KG1 (cell line): Measurements from ENCODE around the gene CCNL1.
A peak's percentile ranks its signal among the peaks of the same experiment; 100 is the strongest.
"Not testable (repeated sequence)": the region's sequence is repeated elsewhere in the genome, so short reads cannot be mapped to it uniquely, and the experiment has no call there.

ENCODE experiments used
- DNase-seq: peaks from one replicate; lab custom pipeline; 2025; lab: John Stamatoyannopoulos, UW

CCNL1 gene

DNA sequence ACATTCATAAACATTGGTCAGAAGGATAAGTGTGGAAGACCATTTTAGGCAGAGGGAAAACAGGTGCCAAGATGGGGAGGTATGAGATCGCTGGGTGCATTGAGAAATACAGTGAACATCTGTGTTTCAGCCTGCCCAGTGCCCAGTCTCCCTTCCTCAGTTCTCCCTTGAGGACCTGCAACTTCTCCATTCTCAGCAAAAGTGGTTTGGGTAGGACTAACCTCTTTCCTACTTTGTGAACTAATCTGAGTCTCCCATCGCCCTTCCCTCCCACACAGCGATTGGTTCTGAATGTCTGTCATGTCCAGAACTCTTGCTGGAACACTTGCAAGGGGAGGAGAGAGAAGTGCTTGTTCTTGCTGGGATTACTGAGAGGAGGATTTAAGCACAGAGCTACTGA, 10.9 kb upstream of the CCNL1 start:
- DNase-seq: no peak

DNA sequence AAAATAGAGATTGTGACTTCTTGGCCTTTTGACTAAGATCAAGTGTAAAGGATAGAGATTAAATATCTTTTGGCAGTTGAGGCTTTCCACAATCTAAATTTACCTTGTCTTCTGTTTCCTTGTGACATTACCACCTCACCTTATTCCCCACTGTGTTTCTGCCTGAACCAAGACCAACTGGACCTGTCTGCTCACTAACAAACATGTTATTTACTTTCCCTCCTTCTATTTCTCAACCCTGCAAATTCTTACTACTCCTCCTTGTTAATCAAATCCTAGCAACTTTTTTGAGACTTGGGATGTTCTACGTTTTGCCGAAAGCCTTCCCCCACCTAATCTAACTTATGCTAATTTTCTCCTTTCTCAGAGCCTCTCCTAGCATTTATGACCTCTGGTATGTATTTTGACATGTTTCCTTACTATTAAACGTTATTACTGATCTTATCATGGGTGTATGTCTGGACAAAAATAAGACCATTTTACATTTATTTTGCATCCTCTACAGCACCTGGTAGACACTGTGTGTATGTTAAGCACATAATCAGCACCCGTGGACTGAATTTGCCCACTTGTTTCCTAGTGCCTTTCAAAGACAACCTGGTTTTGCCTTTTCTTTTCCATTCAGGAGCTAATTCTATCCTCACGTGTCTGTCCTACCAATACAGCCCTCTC, 7.6 kb upstream of the CCNL1 start:
- DNase-seq: no peak

DNA sequence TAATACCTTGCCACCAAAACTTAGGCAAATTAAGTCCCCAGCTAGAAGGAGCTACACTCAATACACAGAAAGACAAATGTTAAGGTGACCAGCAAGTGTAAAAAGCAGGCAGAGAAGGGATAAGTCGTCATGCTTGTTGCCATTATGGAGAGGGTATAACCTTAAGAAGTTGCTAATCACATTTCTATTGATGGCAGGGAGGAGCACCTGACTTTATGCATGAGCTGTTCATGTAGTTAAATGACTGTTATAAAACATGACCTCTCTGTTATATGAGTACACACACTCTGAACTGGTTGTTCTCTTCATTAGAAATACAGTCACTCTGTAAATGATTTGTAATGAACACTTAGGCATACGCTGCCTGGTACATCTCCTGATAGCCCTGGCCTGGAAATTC, 6.6 kb upstream of the CCNL1 start:
- DNase-seq: no peak

DNA sequence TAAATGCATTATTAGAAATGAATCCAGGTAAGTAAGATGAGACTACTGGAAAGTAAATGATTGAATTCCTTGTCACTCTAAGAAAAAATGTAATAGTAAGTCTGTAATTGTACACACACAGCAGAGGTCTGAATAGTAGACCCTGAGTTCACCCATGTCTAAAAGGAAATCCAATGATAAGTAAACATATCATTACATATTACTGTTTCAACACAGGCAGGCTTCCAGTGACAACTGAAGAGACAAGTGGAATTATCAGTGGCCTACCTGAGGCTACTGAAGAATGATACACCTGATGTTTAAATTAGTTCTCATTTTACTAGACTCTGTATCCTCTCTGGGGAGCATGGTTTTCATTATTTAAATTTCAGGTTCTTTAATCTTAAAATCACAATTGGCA, 6.2 kb upstream of the CCNL1 start:
- DNase-seq: no peak

DNA sequence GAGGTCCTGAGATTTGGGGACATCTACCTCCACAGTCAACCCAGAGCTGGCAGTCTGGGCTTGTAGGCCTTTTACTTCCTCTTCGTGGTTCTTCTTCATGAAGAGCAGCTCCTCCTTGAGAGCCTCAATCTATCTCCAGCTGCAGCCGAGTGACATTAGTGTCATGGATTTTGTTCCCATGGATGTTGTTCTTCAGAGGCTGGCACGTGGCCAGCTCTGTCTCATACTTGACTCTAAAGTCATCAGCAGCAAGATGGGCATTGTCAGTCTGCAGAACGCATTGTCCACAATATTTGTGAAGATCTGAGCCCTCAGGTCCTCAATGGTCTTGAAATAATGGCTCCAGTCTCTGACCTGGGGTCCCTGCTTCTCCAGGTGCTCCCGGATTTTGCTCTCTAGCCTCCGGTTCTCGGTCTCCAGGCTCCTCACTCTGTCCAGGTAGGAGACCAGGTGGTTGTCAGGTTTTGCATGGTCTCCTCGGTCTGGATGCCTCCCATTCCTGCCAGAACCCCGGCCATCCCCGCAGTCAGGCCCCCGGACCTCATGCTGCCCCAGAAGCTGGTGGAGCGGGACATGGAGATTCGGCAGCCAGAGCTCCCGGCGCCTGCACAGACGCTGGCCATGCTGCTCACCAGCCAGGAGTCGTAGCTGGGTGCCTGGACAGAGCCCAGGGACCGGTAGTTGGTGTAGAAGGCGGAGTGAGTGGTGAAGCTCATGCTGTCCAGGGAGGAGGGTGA, 3.4 kb upstream of the CCNL1 start:
- DNase-seq: no peak

DNA sequence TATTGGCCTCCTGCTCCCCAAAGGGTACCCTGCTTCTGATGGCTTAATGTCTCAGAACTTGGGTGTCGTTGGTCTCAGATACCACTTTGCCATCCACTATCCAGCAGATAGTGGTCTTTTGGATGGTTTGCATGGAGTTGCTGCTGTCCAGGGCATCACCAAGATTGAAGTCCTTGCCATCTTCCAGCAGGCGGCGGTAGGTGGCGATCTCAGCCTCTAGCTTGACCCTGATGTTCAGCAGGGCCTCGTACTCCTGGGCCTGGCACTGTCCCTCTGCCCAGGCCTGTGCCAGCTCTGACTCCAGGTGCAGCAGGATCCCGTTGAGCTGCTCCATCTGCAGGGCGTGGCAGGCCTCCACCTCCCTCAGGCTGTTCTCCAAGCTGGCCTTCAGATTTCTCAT, 2.7 kb upstream of the CCNL1 start:
- not testable (repeated sequence) for DNase-seq

DNA sequence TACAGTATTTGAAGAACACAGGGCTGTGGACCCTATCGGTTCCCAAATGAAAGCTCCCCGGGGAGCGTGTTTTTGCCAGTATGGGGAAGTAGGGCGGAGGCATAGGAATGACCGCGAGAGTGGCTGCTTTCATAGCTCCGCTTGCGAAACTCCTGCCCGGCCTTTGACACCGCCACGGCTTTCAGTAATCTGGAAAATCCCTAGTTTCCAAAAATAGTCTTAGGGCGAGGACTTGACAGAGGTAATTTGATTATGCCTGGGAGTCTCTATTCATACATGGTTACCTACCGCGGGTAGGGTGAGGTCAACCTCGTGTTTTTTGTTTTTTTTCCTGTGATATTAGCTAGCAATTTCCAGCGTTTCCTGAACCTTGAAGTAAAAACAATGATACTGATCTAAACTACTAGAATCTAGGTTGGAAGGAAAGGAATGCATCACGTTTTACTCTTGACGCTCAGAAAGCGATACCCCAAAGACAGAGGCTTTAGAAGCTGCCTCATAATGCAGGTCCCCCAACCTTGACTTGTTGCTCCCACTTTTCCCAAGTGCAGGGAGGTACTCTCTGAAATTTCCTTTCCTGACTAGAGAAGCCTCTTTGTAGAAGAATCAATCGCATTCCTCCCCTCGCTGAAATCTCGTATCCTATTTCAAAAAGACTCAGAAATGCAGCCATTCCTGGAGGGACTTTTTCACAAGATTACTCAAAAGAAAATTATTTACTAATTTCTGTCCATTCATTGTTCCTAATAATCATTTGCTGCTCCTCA, 894 bp upstream of the CCNL1 start:
- DNase-seq: peak; percentile 76

DNA sequence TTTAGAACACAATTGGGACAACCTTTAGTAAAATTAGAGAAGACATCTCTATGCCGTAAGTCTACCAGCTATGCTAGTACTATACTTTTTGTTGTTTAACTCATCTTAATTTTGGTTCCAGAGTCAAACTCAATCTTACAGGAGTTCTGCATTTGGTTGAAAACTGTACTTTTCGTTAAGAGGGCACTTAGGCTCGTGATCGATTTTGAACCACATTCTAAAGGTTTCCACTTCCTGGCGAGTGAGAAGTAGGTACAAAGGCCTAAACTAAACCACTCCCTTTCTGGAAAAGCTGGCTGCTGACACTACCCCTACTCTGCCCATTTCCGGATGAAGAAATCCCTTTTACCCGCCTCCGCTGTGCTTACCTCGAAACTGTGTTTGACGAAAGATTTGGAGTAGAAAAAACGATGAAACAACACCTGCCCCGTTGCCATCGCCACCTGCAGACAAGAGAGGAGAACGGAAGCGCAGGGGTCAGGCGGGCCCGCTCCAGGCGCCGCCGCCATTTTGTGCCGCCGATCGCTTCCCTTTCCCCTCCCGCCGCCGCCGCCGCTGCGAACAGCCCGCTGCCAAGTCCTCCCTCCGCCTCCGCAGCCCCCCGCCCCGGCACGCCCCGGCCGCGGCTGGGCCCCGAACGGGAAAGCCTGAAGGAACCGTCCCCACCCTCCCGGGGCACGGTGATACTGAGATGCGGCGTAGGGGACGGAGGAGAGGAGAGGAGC, 748 bp downstream of the CCNL1 start:
- no peak for DNase-seq

DNA sequence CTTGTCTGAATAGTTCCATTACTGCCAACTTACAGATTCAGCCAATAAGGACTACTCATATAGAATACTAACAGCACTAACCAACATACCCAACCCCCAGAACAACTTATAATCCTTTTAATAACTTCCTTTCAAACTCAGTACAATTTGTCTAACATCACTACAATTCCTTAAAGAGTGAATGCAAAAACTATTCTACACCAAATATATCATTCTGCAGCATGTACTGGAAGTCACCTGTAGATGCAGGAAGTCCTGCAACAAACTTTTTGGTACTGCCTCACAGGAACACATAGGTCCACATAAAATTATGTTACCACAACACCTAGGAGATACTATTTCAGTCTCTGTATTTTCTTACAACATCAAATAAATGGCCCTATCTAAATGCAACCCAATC, 2.1 kb downstream of the CCNL1 start:
- DNase-seq: no peak

DNA sequence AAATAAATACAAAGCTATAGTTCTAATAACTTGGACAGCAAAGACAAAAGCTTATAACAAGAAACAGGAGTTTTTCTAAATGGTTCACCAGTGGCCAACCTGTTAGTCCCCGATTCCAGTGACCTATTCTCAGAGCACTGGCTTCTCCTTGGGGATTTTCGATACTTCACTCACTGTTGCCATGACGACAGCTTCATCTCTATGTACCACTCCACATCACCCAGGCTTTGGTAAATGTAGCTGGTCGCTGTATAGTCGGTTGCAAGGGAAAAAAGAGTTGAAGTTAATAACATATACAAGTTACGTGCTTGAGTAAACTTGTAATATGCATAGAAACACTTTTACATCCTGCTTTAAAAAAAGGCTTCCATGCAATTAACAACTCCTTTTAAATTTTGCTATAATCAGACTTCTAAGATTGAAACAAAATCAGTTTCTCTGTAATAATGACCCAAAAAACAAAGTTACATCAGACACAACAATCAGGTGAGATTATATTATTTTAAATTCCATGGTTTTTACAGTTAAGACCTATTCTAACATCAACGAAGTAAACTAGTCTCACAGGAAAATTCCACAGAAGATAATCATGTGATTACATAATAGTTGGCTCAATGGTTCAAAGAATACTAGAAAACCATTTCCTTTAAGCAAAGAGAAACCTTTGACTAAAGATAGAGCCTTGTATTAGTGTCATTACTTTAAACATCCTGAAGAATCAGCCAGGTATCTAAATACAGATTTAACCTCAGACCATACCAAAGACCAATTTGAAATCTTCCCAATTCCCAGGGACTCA, 2.9 kb downstream of the CCNL1 start:
- DNase-seq: no peak

DNA sequence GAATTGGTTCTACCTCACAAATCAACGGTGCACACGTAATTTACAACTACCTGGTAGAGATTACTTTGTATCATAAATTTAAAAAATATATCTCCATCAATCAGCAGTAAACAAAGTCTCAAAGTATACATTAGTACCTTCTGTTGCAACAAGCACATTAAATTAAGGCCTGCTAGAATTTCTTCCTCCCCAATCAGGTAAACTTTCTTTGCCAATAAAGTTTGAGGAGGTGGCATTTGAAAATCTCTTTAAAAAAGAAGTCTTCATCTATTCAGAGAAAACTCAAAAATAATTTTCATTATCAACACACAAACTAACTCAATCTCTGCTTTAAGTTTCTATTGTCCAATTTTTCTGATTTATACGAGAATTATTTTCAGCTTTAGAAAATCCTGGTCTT, 4.4 kb downstream of the CCNL1 start:
- DNase-seq: no peak

DNA sequence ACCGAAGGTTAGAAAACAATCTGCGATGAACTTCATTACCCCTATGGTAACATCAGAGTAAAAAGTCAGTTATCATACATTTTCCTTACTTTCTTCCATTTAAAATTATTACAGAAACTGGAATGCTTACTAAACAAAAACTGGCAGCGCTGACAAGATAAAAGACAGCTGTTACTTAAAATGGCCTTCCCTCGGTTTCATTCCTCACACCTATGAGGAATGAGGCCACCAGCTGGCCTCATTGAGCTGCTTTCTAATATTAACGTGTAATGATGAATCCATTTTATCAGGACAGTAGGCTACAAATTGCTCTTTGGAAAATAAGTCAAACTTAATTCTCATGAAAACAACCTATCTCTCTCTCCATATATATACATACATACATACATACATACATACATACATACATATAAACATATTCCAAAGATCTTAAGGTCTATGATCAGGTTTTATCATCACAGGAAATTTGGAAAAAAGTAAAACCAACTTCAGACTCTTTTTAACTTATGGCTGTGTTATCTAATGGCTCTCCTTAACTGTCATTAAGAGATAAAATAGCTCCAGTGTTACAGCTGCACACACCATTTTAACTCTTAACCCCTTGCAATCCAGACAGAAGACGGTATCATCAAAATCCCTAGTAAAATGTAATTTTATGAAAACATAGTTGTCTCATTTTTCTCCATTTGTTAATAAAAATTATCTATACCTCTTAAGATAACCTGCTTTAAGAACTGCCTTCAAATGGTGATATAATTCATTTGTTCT, 5.2 kb downstream of the CCNL1 start:
- no peak for DNase-seq

DNA sequence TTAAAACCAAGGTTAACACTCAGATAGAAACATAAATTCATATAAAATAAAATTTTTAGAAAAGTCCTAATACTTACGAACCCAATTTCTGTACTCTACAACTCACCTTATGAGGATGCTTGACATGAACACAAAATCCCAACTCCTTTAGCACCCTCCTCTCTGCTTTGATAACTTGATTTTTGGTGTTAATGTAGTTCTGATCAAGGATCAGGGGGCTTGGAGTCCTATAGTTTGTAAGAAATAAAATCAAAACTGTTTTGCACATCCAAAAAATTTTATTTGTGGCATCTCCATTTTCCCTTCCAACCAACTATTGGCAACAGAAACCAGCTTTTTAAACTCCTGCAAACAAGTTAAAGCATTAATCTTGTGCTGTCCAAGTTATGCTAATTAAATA, 7.0 kb downstream of the CCNL1 start:
- DNase-seq: no peak

DNA sequence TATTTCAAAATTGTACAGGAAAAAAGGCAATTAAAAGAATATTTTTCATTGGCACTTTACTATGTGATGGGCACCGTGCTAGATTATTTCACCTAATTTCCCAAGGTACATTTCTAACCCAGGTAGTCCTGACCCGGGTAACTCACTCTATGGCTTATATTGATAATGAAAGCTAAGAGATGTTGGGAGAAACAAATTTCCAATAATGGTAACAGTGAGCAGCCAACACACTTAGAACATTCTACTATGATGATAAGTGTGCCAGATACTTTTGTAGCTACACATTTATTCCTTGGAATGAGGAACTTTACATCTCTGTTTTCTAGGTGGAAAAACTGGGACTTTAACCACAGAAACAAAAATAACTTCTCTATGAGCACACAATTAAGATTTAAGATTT, 7.5 kb downstream of the CCNL1 start:
- no peak for DNase-seq

DNA sequence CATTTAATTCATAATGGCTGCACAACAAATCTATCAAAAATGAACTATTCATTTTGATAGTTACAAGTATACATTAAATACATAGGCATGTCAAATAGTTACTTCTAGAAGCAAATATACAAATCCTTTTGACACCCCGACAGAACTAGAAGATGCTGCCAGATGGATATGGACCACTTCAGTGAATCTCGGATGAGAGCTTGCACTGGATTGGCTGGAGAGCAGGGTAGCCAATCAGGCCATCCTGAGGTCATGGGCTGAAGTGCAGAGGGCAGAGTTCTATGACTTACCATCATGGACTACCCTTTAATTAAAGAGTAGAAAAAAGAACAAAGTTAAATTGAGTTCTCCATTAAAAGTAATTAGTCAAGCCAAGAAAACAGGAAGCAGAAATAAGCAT, 8.3 kb downstream of the CCNL1 start:
- DNase-seq: no peak

DNA sequence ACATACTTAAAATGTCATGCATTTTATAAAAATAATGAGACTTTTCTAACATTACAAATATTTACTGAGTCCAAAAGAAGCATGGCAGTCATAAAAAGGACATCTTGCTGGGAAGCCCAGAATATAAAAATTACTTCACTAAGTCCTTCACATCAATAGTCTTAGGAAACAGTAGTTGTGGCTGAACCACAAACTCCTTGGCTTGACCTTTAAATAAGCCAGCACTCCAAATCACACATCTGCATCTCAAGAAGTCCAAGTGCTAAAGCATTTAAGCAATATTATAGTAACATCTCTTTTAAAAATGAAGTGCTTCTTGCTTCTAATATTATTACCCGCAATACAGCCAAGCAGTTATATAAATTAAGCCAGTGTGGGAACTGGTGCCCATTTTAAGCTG, 8.8 kb downstream of the CCNL1 start:
- no peak for DNase-seq

DNA sequence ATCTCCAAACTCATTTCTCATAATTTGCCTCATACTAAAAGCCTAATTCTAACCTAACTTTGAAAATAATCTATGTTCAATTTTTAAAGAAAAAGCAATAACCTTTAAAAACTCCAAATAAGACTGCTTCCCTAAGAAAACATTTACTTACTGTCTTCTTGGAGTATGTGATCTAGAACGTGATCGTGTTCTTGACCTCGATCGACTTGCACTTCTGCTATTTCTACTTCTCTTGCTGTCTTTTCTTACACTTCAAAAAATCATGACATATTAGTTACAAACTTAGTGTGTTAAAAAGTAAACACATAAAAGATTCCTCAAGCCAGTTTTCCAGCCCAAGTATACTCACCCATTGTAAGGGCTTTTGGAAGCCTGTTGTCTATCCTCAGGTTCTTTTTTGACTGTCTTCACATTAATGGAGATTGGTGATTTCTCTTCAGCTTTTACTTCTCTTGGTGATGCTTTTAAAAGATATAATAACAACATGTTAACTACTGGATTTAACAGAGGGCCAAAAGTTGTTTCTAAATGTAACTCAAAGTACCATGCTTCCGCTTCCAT, 10.7 kb downstream of the CCNL1 start:
- no peak for DNase-seq

DNA sequence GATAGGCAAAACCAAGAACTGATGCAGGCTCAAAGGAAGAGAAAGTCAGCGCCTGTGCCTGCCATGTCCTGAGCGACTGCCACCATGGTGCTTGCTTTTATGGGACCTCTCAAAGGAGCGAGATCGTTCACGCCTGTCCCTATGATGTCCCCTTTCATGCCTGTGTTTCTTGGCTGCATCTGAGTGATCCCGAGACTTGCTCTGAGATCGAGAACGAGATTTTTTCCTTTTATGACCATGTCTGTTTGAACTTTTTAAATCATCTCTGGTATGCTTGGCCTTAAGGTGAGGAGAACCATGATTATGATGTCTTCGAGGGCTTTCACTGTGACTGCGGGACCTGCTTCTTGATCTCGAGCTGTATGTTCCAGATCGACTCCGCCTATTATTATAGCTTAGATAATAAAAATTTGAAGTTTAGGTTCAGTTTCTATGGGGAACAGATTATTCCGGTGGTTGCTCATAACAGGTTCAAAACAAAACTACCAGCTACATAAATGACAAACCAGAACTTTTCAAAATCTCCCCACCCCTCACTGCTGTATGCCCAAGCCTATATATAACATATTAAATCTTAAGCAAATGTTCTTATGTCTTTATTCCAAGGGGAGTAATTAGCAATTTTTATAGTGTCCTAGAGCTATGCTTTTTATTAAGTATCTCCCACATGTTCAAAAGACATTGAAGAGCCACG, 11.6 kb downstream of the CCNL1 start:
- DNase-seq: no peak

DNA sequence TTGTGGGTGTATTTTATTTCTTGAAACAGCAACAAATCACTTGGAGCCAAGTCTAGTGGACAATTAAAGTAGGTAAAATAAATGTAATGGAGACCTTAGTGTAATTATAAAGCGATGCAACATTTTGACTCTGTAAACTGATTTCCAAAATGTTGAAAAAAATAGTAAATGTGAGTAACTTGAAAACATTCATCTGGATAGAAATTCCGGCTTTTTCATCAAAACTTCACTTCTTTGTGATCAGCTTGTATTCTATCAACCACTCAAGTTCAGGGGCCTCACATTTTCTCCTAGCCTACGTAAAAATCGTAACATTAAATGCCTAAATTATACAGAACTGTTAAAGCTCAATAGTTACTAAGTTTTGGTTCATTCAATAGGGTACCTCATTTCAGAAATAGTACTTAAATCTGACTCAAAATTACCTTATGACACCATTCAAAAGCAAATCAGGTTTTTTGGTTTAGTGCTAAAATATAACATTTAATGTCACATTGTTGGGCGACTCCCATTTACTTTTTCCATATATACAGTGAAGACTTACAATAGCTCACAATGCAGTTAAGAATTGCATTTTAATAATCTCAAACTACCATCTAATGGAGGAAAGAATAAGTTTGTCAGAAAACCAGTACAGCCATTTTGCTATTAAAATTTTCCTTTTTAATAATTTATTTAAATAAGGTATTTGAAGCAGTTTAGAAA, 12.7 kb downstream of the CCNL1 start:
- DNase-seq: no peak
